Cardiac fibroblast (primary cell): ENCODE results near the gene BBS9.

Source experiments
- DNase-seq, 2 donors: peaks; one replicate each; pipeline versions ENCODE4 v3.0.0 to v3.0.0-alpha.2; 2010; ENCODE audit warnings: low read depth in 2 of 2
- H3K4me3 ChIP-seq, 2 donors: replicated peaks in 1 of 2; 1 replicate in 1 of 2; 2 replicates in 1 of 2; pipeline ENCODE4 v1.5.1; 2011; ENCODE audit warnings: low read depth in 2 of 2, low read length in 2 of 2, mild to moderate bottlenecking in 2 of 2, moderate library complexity in 1 of 2
- CTCF ChIP-seq: IDR thresholded peaks from one replicate; pipeline ENCODE4 v1.5.1; 2011; ENCODE audit warnings: low read depth, mild to moderate bottlenecking, low read length, inconsistent platforms

BBS9 gene

DNA sequence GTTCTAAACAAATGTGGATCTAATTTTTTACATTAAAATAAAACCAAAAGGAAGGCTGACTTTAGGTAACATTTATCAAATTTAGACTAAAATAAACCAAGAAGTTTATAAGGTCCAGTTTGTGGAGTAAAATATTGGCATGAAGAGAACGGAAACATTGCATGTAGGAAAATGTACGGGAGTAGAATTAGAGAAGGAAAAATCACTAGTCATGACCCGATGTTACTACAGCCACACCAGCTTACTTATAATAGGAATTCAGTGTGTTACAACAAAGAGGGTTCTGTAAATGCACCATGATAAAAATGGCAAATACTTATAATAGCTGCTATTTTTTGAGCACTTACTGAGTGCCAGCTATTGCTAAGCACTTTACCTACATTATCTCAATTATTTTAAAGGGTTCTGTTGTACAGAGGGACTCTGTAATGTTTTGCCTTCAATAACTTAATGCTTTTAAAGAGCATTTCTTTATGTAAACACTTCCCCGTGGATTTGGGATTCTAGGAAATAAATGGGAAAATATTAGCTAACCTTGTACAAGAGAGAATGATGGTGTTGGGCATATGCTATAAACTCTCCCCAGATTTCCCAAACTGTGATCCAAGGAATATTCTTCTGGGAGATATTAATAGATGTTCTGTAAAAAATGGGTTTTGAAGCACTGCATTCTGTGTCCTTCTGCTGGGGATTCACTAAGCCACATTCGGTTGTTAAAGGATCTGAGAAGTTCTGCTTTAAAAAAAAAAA, 296.7 kb downstream of the BBS9 start:
- no peak for DNase-seq
- TF ChIP-seq CTCF = no peak
- H3K4me3 ChIP-seq = no peak overlapping the region

DNA sequence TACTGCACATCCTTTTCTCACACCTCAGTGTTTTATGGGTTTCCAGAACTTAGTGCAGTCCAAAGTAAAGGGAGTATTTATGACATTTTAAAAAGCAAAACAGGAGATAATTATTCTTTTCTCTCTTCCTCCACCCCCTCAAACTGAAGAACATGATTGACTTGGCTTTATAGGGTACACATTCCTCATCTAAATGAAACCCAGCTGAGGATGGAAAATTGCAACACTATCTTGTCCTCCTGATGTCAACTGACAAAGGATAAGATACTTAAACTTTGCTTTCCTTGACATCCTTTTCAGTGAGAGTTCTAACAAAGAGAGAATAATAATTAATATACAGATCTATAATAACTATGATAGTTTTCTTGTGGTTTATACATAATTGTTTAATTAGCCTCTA, 299.1 kb downstream of the BBS9 start:
- no peak for TF ChIP-seq CTCF
- no peak overlapping the region for H3K4me3 ChIP-seq
- no peak for DNase-seq

DNA sequence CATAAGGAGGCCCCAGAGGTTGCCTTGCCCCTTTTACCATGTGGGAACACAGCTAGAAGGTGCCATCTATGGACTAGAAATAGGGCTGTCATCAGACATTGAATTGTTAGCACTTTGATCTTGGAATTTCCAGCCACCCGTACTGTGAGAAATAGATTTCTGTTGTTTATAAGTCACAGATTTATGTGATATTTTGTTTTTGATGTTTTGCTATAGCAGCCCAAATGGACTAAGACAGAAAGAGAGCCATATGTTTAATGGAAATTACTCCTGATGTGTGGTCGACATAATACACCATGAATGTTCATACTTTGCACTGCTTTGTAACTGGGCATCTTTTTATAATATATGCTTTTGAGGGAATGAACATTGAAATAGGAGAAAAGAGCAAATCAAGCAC, 302.2 kb downstream of the BBS9 start:
- no peak overlapping the region for H3K4me3 ChIP-seq
- TF ChIP-seq CTCF = no peak

GRCh38 chr7:33432821-33433220, 303.5 kb downstream of the BBS9 start:
- no peak for DNase-seq

More for the DNA sequence above, 302.2 kb downstream of the BBS9 start:
- no peak for DNase-seq

DNA sequence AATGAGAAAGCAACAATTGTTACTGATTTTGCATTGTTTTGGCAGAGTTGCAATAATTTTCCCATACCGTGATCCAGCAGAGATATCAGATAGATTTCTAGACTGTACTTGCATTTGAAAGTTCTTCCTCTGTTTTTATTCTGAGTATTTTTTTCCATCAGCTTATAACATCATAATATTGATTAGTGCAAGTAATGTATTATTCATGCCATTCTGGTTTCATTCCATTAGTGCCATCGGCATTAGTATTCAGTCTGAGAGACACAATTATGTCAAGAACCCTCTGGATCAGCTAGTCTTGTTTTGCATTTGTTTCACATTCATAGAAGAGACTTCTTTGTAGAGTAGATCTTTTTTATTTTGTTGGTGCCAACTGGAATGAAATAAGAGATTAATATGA, 304.0 kb downstream of the BBS9 start:
- TF ChIP-seq CTCF = no peak
- no peak for DNase-seq
- no peak overlapping the region for H3K4me3 ChIP-seq

More at GRCh38 chr7:33432821-33433220, 303.5 kb downstream of the BBS9 start:
- no peak for TF ChIP-seq CTCF
- no peak overlapping the region for H3K4me3 ChIP-seq

- DNase-seq = peak; percentile 70 to 90
- TF ChIP-seq CTCF = no peak
These were observed 315.1 kb downstream of the BBS9 start for GRCh38 chr7:33444511-33444910.

DNA sequence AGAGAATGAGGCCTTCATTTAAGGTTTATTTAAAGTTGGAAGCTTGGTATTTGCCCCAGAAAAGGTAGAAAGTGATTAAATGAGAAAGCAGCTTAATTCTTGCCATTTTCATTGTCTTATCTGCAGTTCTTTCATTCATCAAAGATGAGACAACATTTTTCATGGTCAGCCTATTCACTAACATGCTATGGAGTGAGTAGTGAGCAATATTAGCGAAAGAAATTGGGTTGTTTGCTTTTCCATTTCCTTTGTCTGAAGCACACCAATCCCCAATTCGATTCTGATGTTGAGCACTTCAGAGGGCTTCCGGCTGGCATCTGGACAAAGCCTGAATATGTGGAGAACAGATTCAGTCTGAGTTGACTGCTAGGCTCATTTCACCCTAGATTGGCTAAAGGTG, 317.2 kb downstream of the BBS9 start:
- H3K4me3 ChIP-seq = no peak overlapping the region
- TF ChIP-seq CTCF = no peak
- DNase-seq = peak in 1 of 2 donors; percentile 32

More at GRCh38 chr7:33444511-33444910, 315.1 kb downstream of the BBS9 start:
- no peak overlapping the region for H3K4me3 ChIP-seq
